HFFc6 (cell line): ENCODE measurements around the gene PTPN21. TPM values are rescaled to one million over a fixed set of nuclear protein-coding genes. Genes with fewer than 3 reads are reported as not detected.

Experiments used
- DNase-seq: peaks from one replicate; pipeline ENCODE4 v3.0.0-alpha.2; 2018
- H3K27ac Mint-ChIP-seq: 2 replicates; pipeline ENCODE4 v1.8.0; 2020; ENCODE audit warnings: mild to moderate bottlenecking, mixed read lengths
- H3K27me3 Mint-ChIP-seq: 2 replicates; pipeline ENCODE4 v1.8.0; 2021; ENCODE audit warnings: mild to moderate bottlenecking, moderate library complexity, mixed read lengths; ENCODE audit not compliant: insufficient read depth
- H3K36me3 Mint-ChIP-seq: 2 replicates; pipeline ENCODE4 v1.8.0; 2021; ENCODE audit warnings: low read depth, mixed read lengths
- H3K4me1 Mint-ChIP-seq: 2 replicates; pipeline ENCODE4 v1.8.0; 2020; ENCODE audit warnings: low read depth, mixed read lengths
- H3K4me3 Mint-ChIP-seq: 2 replicates; pipeline ENCODE4 v1.8.0; 2020; ENCODE audit warnings: mild to moderate bottlenecking, moderate library complexity, mixed read lengths
- H3K9me3 Mint-ChIP-seq: 2 replicates; pipeline ENCODE4 v1.8.0; 2020; ENCODE audit warnings: mild to moderate bottlenecking, mixed read lengths
- CTCF ChIP-seq: fragments of 200-600 bp; sonication (generic); IDR thresholded peaks from 2 replicates; pipeline ENCODE4 v1.5.0; 2021; ENCODE audit warnings: antibody characterized with exemption, mild to moderate bottlenecking
- total RNA-seq, 6 experiments: library from RNA; stranded (reverse); fragmentation: NEBNext Ultra II Directional; extraction: Animal tissue kit (Norgen Biotek cat#: 25700); gene quantifications; 2 replicates in 1 of 6; 3 replicates in 5 of 6; pipeline ENCODE4 v1.2.3, GENCODE V29; 2021

PTPN21 gene
- total RNA-seq, 6 experiments from 2014 or later = 22.0 to 25.9 (median 24.9) TPM

- peaks cover 4% of the 10 kb centered on the region; the same call in 1 of the 2 replicates for H3K36me3 Mint-ChIP-seq
- no peaks in the 10 kb centered on the region; the same call in 1 of the 2 replicates for H3K27me3 Mint-ChIP-seq
- H3K4me3 Mint-ChIP-seq = no peak overlapping the region
- no peak overlapping the region for H3K27ac Mint-ChIP-seq
- H3K4me1 Mint-ChIP-seq = no peaks in the 10 kb centered on the region
- no peak for TF ChIP-seq CTCF
- no peak for DNase-seq
- no peaks in the 10 kb centered on the region for H3K9me3 Mint-ChIP-seq
Measured at GRCh38 chr14:88488081-88488480, 66.7 kb downstream of the PTPN21 start.

- H3K4me1 Mint-ChIP-seq = peaks cover 12% of the 10 kb centered on the region
- no peak overlapping the region for H3K27ac Mint-ChIP-seq
Measured at GRCh38 chr14:88482524-88482923, 72.3 kb downstream of the PTPN21 start.

GRCh38 chr14:88481794-88482193, 73.0 kb downstream of the PTPN21 start:
- no peak for TF ChIP-seq CTCF
- H3K36me3 Mint-ChIP-seq = peaks cover 40% of the 10 kb centered on the region

More at GRCh38 chr14:88482524-88482923, 72.3 kb downstream of the PTPN21 start:
- TF ChIP-seq CTCF = no peak
- Mint-ChIP-seq H3K27me3 (no peaks in the 10 kb centered on the region; the same call in 1 of the 2 replicates), H3K36me3 (peaks cover 35% of the 10 kb centered on the region), H3K9me3 (no peaks in the 10 kb centered on the region), H3K4me3 (no peak overlapping the region)
- no peak for DNase-seq

GRCh38 chr14:88481059-88481458, 73.7 kb downstream of the PTPN21 start:
- no peak for TF ChIP-seq CTCF
- peaks cover 47% of the 10 kb centered on the region for H3K36me3 Mint-ChIP-seq
- no peak overlapping the region for H3K27ac Mint-ChIP-seq

More at GRCh38 chr14:88481794-88482193, 73.0 kb downstream of the PTPN21 start:
- Mint-ChIP-seq H3K27me3 (no peaks in the 10 kb centered on the region; the same call in 1 of the 2 replicates), H3K4me1 (peaks cover 20% of the 10 kb centered on the region), H3K27ac (no peak overlapping the region), H3K4me3 (no peak overlapping the region), H3K9me3 (no peaks in the 10 kb centered on the region)
- no peak for DNase-seq

GRCh38 chr14:88479574-88479987, 75.2 kb downstream of the PTPN21 start:
- Mint-ChIP-seq H3K27me3 (peaks cover 2% of the 10 kb centered on the region), H3K4me3 (no peak overlapping the region), H3K36me3 (peaks cover 53% of the 10 kb centered on the region), H3K9me3 (no peaks in the 10 kb centered on the region), H3K27ac (no peak overlapping the region), H3K4me1 (peaks cover 33% of the 10 kb centered on the region)
- no peak for DNase-seq
- TF ChIP-seq CTCF = no peak

More at GRCh38 chr14:88481059-88481458, 73.7 kb downstream of the PTPN21 start:
- H3K9me3 Mint-ChIP-seq = no peaks in the 10 kb centered on the region
- DNase-seq = no peak
- no peak overlapping the region for H3K4me3 Mint-ChIP-seq
- peaks cover 27% of the 10 kb centered on the region for H3K4me1 Mint-ChIP-seq
- H3K27me3 Mint-ChIP-seq = no peaks in the 10 kb centered on the region; the same call in 1 of the 2 replicates
